GM18909 (cell line): Measurements from ENCODE around the gene ZBTB44.

Experiments
- ATAC-seq: cut with Tn5 transposase; IDR thresholded peaks from one replicate; pipeline ENCODE4 v1.9.1; 2021; ENCODE audit warnings: mild to moderate bottlenecking; ENCODE audit not compliant: unreplicated experiment, poor library complexity

ZBTB44 gene

GRCh38 chr11:130180491-130180890, 134.2 kb downstream of the ZBTB44 start:
- ATAC-seq = no peak

GRCh38 chr11:130179396-130180306, 135.1 kb downstream of the ZBTB44 start:
- ATAC-seq = no peak

DNA sequence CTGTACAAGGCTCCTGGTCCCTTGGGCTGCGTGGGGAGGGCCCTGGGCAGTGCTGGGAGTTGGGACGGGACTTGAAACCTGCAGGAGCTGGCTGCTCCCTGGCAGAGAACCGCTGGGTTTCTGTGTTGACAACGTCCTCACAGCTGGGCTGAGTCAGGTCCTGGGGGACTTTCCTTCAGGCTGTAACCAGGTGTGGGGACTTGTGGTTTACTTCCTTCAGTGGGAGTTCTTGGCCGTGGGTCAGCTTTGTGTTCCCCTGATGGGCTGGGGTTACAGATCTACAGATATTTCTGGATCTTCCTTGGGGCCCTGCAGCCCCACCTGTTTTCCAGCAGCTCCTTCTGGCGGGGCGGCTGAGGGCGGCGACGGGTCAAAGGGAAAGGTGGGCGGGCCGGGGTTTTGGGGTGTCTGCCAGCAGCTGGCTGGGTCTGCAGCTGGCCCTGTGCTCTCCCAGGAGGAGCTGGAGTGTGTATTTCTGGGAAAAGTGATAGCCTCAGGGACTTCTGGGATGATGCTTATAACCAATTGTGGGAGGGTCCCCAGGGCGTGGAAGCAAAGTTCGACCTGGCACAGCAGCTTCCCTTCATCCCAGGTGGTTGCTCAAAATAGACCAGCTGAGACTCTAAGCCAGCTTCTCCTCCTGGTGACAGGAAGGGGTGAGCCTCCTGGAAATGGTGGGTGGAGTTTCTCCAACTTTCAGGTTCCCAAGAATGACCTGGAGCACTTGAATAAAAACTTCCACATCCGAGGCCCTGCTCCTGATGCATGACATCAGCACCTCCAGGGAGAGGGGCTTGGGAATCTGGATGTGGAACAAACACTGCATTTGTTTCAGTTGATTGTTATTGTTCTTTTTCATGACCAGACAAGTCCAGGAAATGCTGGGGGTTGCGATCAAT, 136.0 kb downstream of the ZBTB44 start:
- ATAC-seq = no peak

- ATAC-seq = no peak
These were observed 136.9 kb downstream of the ZBTB44 start for GRCh38 chr11:130177782-130178181.
